Spleen (tissue), 11 donors: ENCODE data around the gene USH2A. TPM values are rescaled to one million over a fixed set of nuclear protein-coding genes. Genes with fewer than 3 reads are reported as not detected.

Experiments used
- DNase-seq: peaks from one replicate; pipeline ENCODE4 v3.0.0-alpha.2; 2020
- H3K27ac ChIP-seq, 8 donors: fragments of 200-600 bp; sonication (generic) in 7 of 8; 1 replicate in 4 of 8; 2 replicates in 4 of 8; pipeline versions ENCODE4 v1.5.0 to v1.8.0; 2016 to 2021; ENCODE audit warnings: inconsistent platforms in 4 of 8, mild to moderate bottlenecking in 4 of 8, moderate library complexity in 1 of 8
- H3K27me3 ChIP-seq, 7 donors: fragments of 200-600 bp; sonication (generic) in 6 of 7; replicated peaks in 1 of 7; 1 replicate in 4 of 7; 2 replicates in 3 of 7; pipeline versions ENCODE4 v1.5.0 to v1.8.0; 2016 to 2021; ENCODE audit warnings: inconsistent platforms in 3 of 7, mild to moderate bottlenecking in 1 of 7
- H3K36me3 ChIP-seq, 6 donors: fragments of 200-600 bp; sonication (generic) in 5 of 6; 1 replicate in 4 of 6; 2 replicates in 2 of 6; pipeline versions ENCODE4 v1.5.0 to v1.8.0; 2016 to 2021; ENCODE audit warnings: inconsistent platforms in 2 of 6
- H3K4me1 ChIP-seq, 6 donors: fragments of 200-600 bp; sonication (generic) in 5 of 6; 1 replicate in 3 of 6; 2 replicates in 3 of 6; pipeline versions ENCODE4 v1.5.0 to v1.8.0; 2016 to 2021; ENCODE audit warnings: inconsistent platforms in 3 of 6
- H3K4me3 ChIP-seq, 8 donors: fragments of 200-600 bp; sonication (generic) in 7 of 8; 1 replicate in 4 of 8; 2 replicates in 4 of 8; pipeline versions ENCODE4 v1.5.0 to v1.8.0; 2016 to 2021; ENCODE audit warnings: inconsistent platforms in 4 of 8, mild to moderate bottlenecking in 4 of 8, moderate library complexity in 2 of 8
- H3K9me3 ChIP-seq, 8 donors: fragments of 200-600 bp; sonication (generic) in 7 of 8; 1 replicate in 4 of 8; 2 replicates in 4 of 8; pipeline versions ENCODE4 v1.5.0 to v1.8.0; 2016 to 2021; ENCODE audit warnings: inconsistent platforms in 4 of 8
- CTCF ChIP-seq, 11 experiments: fragments of 200-600 bp in 7 of 11; fragments of 450-650 bp in 4 of 11; sonication (generic) in 4 of 11; IDR thresholded peaks in 8 of 11; conservative IDR thresholded peaks in 3 of 11; 1 replicate in 7 of 11; 2 replicates in 4 of 11; pipeline versions ENCODE4 v1.4.0 to v1.8.0; 2016 to 2021; ENCODE audit warnings: antibody characterized with exemption in 11 of 11, inconsistent platforms in 4 of 11, mild to moderate bottlenecking in 1 of 11
- POLR2A ChIP-seq, 3 donors: fragments of 450-650 bp; IDR thresholded peaks; one replicate each; pipeline ENCODE4 v1.5.1; 2017; ENCODE audit warnings: antibody characterized with exemption in 3 of 3, mild to moderate bottlenecking in 1 of 3
- POLR2AphosphoS5 ChIP-seq, 3 donors: sonication (generic); formaldehyde crosslinking; IDR thresholded peaks; one replicate each; pipeline ENCODE4 v1.5.1; 2017; ENCODE audit warnings: antibody characterized with exemption in 3 of 3
- WGBS, 5 donors: extraction: QIAGEN DNeasy Blood & Tissue Kit in 3 of 5; methylation state at CpG; one replicate each; pipeline versions ENCODE4 v1.1.5 to v1.1.7; 2013 to 2018; 5-methylcytosine and 5-hydroxymethylcytosine counted together
- intact Hi-C: fragments of 100-400 bp; cut with DNase I; formaldehyde crosslinking; loops from one replicate; pipeline ENCODE4 v1.15.0; 2023; ENCODE audit warnings: low total_unique reads
- polyA plus RNA-seq, 3 donors: library from polyadenylated mRNA; stranded (reverse); fragments of 200-250 nt; gene quantifications; one replicate each; pipeline ENCODE4 v1.2.1, GENCODE V29; 2013
- total RNA-seq, 7 donors: library from RNA; depleted of rRNA in 3 of 7; stranded (reverse); fragments of >200 nt in 3 of 7; fragmentation: NEBNext Ultra II Directional in 4 of 7; extraction: Animal tissue kit (Norgen Biotek cat#: 25700) in 4 of 7; gene quantifications; one replicate each; pipeline versions ENCODE4 v1.1.0 to v1.2.1, GENCODE V29; 2016 to 2021
- donor health status: healthy with polysubstance abuse.
- donor health status: DM: no; HTN: no; CAD: no; lungs with moderate emphysema.
- donor health status: DM: no; HTN: no; CAD: no.
- donor health status: Bipolar disorder and iron deficiency.
- donor health status: healthy.
- donor health status: DM: no; HTN: no; CAD: no.
- donor health status: DM: yes; HTN: yes; CAD: no.

Gene USH2A
- total and polyA plus RNA-seq, 10 donors, result under 0.01 TPM; not detected in 9

GRCh38 chr1:216209125-216209524 is 214.1 kb downstream of the USH2A start:
- H3K27me3 ChIP-seq, result no peaks in the 10 kb centered on the region
- TF ChIP-seq POLR2A (IDR thresholded peaks at IDR 0.05) (no peak), POLR2AphosphoS5 (IDR thresholded peaks at IDR 0.05) (no peak), CTCF (IDR thresholded peaks at IDR 0.05 in 8 of 11, conservative IDR thresholded peaks at IDR 0.05 in 3 of 11) (no peak)
- no peak overlapping the region for H3K4me3 ChIP-seq
- WGBS, 5 donors, result 79 to 96% (median 83%) methylated on average over 1 of the region's 1 CpG
- no peaks in the 10 kb centered on the region for H3K4me1 ChIP-seq
- no peaks in the 10 kb centered on the region for H3K36me3 ChIP-seq
- no peak for DNase-seq
- intact Hi-C loops, result no loop called here
- no peak overlapping the region for H3K27ac ChIP-seq
- H3K9me3 ChIP-seq, result no peaks in the 10 kb centered on the region

- intact Hi-C loops, result no loop called here
- Histone ChIP-seq H3K27me3 (no peaks in the 10 kb centered on the region), H3K27ac (no peak overlapping the region), H3K4me1 (no peaks in the 10 kb centered on the region), H3K9me3 (no peaks in the 10 kb centered on the region), H3K36me3 (no peaks in the 10 kb centered on the region), H3K4me3 (no peak overlapping the region)
- WGBS, 5 donors, result 67 to 95% (median 79%) methylated on average over 1 of the region's 1 CpG
- TF ChIP-seq CTCF (IDR thresholded peaks at IDR 0.05 in 8 of 11, conservative IDR thresholded peaks at IDR 0.05 in 3 of 11) (no peak), POLR2AphosphoS5 (IDR thresholded peaks at IDR 0.05) (no peak)
- DNase-seq, result no peak
Observed at GRCh38 chr1:216207154-216207553, 216.1 kb downstream of the USH2A start.

DNA sequence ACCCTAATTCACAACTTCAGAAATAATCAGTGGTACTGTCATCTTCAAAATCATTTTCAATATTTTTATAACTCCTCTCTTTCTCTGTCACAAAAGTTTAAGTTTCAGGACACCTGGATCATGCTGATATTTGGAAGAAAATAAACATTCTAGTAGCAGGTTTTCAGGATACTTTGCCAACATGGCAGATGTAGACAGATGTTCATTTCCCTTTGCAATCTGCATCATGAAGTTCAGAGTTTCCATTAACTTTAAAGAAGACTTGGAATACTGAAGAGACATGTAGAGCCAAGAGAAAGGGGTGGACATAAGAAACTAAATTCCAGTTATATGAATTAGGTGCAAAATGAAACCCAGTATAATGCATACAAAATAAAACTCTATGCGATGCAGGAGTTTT is 218.1 kb downstream of the USH2A start:
- Histone ChIP-seq H3K9me3 (no peaks in the 10 kb centered on the region), H3K4me1 (no peaks in the 10 kb centered on the region), H3K27me3 (no peaks in the 10 kb centered on the region), H3K4me3 (no peak overlapping the region), H3K27ac (no peak overlapping the region), H3K36me3 (no peaks in the 10 kb centered on the region)
- TF ChIP-seq POLR2A (IDR thresholded peaks at IDR 0.05), result no peak
- TF ChIP-seq CTCF (IDR thresholded peaks at IDR 0.05 in 8 of 11, conservative IDR thresholded peaks at IDR 0.05 in 3 of 11), result no peak
- no peak for TF ChIP-seq POLR2AphosphoS5 (IDR thresholded peaks at IDR 0.05)
- no peak for DNase-seq
- intact Hi-C loops, result no loop called here
- WGBS, 5 donors, result 87 to 92% (median 91%) methylated on average over 1 of the region's 1 CpG

GRCh38 chr1:216201946-216202345 is 221.3 kb downstream of the USH2A start:
- no peaks in the 10 kb centered on the region for H3K27me3 ChIP-seq
- WGBS, 5 donors, result 75 to 91% (median 84%) methylated on average over 2 of the region's 2 CpGs
- DNase-seq, result no peak
- H3K4me1 ChIP-seq, result no peaks in the 10 kb centered on the region
- no peaks in the 10 kb centered on the region for H3K36me3 ChIP-seq
- no peak overlapping the region for H3K4me3 ChIP-seq
- no peak overlapping the region for H3K27ac ChIP-seq
- no peak for TF ChIP-seq POLR2A (IDR thresholded peaks at IDR 0.05)
- no peak for TF ChIP-seq CTCF (IDR thresholded peaks at IDR 0.05 in 8 of 11, conservative IDR thresholded peaks at IDR 0.05 in 3 of 11)
- no peak for TF ChIP-seq POLR2AphosphoS5 (IDR thresholded peaks at IDR 0.05)
- intact Hi-C loops, result no loop called here
- H3K9me3 ChIP-seq, result no peaks in the 10 kb centered on the region
